HG02642 (cell line): ENCODE measurements around the gene SNRPD2.
"Not testable (repeated sequence)": the region's sequence is repeated elsewhere in the genome, so short reads cannot be mapped to it uniquely, and the experiment has no call there.

Experiments
- ATAC-seq: cut with Tn5 transposase; IDR thresholded peaks from one replicate; pipeline ENCODE4 v1.9.1; 2021; ENCODE audit warnings: mild to moderate bottlenecking; ENCODE audit not compliant: unreplicated experiment, poor library complexity

The SNRPD2 gene

DNA sequence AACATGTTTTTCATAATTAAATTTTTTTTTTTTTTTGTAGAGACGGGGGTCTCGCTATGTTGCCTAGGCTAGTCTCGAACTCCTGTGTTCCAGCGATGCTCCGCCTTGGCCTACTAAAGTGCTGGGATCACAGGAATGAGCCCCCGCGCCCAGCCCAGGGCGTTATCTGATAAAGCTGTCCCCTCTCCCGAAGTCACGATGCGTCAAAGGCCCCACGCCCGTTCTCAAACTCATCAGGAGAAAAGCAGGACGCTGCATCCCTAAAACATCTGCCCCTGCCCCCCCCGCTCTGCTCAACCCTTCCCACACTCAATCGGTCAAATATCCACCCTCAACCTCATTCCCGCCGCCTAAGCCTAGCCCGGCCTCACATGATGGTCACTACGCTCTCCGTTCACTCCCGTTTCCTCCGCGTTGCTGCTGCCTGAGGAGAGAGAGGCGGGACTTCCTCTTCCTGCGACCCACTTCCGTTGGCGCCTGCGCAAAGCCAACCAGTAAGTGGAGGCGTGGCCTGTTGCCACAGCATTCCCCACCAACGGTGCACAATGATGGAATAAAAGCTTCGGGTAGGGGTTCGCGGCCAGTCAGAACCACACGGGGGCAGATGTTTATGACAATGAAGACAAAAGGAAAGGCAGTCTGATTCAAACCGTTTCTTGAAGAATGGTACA lies at the start of gene SNRPD2:
TSS of gene SNRPD2 (minus strand) at position 438 of the 671 bp plus-strand sequence. CDS start at position 373, 65 bp downstream.
- ATAC-seq = peak; percentile 56

DNA sequence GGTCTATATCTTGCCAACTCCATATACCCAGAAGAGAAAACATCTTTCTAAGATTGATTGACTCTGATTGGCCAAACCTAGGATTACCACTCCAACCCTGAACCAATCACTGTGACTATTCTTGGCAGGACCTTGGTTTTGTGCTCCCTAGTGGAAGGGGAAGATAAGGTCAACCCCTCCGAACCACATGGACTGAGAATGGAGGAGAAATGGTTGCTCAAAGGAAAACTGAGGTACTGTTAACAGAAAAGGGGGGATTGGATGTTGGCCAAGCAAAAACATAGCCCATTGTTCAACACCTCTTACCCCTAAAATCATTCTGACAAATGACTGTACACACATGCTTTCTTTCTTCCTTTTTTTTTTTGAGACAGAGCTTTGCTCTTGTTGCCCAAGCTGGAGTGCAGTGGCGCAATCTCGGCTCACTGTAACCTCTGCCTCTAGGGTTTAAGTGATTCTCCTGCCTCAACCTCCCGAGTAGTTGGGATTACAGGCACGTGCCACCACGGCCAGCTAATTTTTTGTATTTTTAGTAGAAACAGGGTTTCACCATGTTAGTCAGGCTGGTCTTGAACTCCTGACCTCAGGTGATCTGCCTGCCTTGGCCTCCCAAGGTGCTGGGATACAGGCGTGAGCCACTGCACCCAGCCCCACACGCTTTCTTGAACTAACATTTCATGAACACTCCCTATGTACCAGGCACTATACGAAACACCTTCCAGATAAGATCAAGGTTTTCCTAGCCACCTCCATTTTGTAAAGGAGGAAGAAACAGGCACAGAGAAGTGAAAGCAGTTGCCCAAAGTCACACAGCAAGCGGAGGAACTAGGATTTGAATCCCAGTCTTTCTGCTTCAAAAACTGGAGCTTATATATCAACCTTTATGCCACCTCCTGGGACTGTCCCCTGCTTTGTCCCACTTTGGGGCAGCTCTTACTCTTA lies 48.0 kb upstream of the SNRPD2 start:
- no peak for ATAC-seq

DNA sequence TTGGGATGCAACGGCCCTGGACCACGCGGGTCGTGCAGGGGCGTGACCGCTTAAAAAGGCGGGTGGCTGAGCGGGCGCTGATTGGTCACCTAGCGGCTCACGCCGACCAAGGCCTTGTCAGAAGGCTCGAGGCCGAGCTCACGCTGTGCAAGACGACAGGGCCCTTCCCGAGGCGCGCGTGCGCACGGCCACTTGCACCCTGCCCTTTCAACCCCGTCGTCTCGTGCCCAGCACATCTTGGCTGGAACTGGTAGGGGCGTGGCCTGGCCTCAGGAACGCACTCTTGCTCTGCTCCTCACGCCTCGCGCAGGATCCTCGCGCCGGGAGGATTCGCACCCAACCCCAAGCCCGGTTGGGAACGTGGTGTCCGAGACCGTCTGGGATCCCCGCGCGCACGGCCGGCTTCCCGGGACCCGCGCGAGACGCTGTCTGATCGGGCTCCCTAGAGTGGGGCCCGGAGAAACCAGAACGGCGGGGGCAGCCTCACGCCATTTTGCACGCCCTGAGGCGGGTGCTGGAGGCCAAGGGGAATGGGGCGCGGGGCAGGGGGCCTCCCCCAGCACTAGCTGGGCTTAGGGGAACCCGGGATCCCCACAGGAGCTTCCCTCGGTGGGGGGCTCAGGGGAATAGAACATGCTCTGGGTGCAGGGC lies 41.5 kb upstream of the SNRPD2 start, which contains the start of gene MEIOSIN:
TSS of gene MEIOSIN (plus strand) at position 280 of the 651 bp plus-strand sequence. CDS start 1,938 bp downstream, outside the sequence.
- ATAC-seq = no peak

DNA sequence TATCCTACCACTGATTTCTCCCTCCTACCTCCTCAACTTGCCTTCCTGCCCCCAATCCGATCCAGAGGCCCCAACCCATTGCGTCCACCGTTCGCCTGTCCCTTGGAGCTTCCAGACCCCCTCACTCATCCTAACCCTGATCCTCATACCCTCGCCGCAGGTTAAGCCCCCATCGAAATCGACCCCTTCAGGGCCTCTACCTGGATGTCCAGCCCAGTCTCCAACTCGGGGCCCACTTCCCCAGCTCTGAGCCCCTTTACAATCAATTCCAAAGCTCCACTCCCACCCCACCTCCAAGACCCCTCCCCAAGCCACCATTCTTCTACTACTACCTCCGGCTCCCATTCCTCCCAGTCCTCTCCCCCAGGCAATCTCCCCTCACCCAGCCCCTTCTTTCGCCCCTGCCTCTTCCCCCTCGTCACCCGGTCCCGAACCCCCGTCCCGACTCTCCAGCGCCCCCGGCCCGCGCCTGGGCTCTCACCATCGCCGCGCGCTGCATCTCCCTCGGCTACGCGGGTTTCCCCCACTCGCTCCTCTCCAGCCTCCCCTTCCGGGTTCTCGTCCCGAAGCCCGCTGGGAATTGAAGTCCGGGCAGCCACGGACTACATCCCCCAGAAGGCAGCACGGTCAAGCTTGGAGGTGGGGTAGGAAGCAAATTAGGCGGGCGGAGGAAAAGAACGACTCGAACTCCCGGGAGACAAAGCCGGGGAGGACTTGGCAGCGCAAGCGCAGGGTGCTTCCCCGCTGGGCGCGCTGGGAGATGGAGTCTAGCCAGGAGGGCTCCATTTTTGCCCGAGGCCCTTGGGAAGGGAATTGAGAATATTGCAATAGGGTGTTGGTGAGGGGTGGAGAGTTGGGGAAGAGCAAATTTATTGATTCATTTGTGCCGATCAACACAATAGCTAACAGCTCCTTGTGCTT lies 38.9 kb upstream of the SNRPD2 start, which contains the start of gene FBXO46:
TSS of gene FBXO46 (minus strand) at position 529 of the 921 bp plus-strand sequence. CDS start 17,401 bp downstream, outside the sequence.
- ATAC-seq = peak; percentile 94

DNA sequence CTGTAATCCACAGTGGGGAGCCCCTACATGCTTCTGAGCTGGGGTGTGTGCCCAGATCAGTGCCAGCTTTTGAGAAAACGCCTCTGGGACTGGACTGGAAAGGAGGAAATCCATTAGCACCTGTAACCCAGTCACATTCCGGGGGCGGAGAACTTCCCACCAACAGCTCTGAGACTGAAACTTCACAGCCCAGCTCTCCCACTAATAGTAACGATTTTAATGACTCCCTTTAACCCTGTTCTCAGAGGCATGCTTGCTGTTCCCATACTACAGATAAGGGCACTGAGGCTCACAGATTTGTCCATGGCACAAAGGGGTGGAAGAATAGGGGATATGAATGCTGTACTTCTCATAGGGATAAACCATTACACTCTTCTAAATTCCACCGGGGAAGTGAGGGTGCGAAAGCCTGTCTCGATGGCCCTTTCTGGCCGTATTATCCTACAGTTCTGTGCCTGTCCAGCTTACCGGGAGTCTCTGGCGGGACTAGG lies 38.1 kb upstream of the SNRPD2 start:
- no peak for ATAC-seq

DNA sequence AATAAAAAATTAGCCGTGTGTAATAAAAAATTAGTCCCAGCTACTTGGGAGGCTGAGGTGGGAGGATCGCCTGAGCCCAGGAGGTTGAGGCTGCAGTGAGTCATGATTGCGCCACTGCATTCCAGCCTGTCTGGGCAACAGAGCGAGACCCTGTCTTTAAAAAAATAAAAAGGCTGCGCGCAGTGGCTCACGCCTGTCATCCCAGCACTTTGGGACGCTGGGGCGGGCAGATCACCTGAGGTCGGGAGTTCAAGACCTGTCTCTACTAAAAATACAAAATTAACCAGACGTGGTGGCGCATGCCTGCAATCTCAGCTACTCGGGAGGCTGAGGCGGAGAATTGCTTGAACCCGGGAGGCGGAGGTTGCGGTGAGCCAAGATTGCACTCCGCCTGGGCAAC lies 36.9 kb upstream of the SNRPD2 start:
- ATAC-seq = not testable (repeated sequence)

DNA sequence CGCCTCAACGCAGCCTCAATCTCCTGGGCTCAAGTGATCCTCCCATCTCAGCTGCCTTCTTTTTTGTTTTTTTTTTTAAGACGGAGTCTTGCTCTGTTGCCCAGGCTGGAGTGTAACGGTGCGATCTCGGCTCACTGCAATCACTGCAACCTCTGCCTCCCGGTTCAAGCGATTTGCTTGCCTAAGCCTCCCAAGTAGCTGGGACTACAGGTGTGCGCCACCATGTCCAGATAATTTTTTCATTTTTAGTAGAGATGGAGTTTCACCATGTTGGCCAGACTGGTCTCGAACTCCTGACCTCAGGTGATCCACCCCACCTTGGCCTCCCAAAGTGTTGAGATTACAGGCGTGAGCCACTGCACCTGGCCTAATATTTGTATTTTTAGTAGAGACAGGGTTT lies 28.3 kb upstream of the SNRPD2 start:
- not testable (repeated sequence) for ATAC-seq

DNA sequence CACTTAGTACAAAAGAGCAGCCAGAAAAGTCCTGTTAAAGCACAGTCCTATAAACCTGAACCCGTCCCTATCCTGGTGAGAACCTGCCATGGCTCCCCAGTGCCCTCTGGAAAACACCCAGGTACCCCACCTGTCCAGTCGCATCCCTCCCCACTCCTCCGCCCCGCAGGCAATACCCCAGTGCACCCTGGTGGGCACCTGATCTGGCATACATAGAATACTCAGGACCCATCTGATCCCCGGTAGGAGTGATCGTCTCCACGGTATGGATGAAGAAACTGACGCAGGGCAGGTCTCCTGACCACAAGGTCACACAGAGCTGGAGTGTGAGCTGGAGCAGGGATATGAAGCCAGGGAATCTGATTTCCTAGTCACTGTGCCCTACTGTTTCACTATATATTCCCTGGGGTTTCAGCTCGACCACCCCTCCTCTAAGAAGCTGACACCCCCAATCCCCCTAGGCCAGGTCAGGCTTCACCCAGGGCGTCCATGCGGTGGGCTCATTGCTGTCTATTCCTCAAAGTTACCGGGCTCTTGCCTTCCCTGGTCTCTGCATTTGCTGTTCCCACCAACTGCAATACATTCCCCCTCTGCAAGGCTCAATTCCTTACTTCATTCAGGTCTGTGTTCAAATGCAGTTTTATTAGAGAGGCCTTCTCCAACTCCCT lies 26.4 kb upstream of the SNRPD2 start:
- no peak for ATAC-seq

DNA sequence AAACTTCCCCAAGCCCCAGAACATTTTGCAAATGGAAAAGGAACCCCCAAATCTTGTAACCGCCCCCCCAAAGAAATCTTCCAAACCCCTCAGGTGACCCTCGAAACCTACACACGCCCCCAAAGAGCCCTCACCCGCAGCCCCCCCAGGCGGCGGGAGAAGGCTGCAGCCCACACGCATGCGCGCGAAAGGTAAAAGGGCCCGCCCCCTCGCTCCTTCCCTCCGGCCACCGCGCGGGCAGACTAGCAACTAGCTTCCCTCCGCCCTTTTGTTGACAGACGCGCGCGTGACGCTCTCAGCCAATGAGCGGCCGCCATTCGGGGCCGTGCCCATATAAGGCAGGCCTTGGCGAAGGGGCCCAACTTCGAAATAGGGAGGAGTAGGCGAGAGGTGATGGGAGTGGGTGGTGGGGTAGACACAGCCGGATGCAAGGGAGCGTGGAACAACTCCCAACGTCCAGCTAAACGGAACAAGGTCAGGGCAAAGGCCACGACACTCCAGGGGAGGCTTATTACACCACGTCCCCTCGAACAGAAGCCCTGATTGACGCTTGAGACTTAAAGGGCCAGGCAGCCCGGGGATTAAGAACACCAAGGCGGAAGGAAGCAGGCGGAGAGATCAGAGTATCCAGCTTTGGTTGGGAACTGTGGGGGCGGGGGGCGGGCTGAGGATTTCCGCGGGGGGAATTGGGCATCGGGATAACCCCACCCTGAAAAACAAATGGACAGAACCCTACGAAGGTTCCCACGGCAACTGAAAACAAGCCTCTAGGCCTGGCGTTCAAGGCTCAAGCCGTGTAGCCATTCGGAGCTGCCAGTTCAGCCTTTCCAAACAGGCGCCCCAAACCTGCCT lies 25.6 kb upstream of the SNRPD2 start:
- ATAC-seq = peak; percentile 94

DNA sequence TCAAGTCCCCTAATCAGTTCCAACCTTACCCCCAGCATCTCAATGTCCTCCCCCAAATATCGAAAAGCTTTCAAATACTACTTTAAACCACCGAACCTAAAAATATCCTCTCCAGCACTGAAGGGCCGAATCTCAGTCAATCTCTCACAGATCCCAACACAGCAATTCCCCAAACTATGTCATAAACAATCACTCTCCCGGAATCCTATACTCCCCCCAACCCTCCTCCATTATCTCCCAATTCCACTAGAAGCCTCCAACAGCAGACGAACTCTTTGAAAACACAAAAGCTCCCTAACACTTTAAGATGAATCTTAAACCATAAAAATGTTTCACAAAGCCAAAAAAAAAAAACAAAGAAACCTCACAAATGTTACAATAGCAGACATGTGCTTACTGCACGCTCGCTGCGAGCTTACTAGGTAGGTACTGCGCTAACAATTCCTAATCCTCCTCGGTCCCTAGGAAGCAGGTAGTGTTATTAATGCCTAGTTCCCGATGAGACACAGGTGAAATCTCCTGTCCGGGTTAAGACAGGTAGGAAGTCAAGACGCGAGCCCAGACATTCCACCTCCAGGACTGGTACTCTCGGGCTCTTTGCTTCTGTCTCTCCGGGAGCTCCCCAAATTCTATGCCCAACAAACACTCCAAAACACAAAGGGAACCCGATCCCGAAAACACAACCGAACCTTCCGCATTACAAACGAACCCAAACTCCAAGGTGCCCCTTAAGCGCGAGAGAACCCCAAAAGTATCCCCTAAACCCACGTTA lies 24.8 kb upstream of the SNRPD2 start:
- no peak for ATAC-seq

DNA sequence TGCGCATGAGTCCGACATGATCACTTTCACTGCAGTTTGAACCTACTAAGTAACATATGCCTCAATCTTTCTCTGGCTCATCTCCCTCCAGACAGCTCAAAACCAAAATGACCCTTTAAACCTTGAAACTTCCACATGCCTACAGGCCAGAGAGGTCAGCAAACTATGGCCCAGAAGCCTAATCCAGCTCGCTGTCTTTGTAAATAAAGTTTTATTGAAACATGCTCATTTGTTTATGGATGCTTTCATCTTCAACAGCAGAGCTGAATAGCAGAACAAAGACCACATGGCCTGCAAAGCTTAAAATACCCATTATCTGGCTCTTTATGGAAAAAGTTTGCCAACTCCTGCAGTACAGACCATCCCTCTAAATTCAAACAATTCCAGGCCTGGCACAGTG lies 23.4 kb upstream of the SNRPD2 start:
- ATAC-seq = no peak

DNA sequence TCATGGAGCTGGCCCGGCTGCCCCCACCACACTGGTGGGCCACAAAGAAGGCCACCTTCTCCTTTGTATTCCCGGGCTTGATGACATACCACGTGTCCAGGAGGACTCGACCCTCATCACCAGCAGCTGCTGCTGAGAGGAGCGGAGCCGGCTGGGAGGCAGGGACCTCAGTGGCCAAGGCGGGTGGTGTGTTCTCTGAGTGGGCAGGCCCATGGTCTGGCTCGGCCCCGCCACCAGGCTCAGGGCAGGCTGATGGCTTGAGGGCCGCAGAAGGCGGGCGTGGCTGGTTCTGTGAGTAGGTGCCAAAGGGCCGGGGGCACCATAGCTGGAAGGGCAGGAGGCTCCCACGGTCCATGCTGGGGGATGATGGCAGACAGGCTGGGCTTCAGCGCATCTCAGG lies 21.4 kb upstream of the SNRPD2 start:
- ATAC-seq = no peak

DNA sequence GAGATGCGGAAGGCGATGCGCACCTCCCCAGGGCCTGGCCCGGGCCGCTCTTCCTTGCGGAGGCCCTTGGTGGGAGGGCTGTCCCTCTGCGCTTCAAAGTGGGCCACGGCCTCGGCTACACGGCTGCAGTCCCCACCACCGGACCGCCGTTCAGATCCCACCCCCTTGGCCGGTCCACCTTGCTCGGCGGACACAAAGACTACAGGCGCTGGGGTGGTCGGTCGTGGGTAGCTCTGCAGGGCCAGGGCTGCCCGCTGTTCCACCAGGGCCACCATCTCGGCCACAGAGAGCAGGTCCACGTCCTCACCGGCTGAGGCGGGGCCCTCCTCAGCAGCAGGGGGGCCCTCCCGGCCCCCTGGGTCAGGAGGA lies 20.9 kb upstream of the SNRPD2 start:
- ATAC-seq = no peak

DNA sequence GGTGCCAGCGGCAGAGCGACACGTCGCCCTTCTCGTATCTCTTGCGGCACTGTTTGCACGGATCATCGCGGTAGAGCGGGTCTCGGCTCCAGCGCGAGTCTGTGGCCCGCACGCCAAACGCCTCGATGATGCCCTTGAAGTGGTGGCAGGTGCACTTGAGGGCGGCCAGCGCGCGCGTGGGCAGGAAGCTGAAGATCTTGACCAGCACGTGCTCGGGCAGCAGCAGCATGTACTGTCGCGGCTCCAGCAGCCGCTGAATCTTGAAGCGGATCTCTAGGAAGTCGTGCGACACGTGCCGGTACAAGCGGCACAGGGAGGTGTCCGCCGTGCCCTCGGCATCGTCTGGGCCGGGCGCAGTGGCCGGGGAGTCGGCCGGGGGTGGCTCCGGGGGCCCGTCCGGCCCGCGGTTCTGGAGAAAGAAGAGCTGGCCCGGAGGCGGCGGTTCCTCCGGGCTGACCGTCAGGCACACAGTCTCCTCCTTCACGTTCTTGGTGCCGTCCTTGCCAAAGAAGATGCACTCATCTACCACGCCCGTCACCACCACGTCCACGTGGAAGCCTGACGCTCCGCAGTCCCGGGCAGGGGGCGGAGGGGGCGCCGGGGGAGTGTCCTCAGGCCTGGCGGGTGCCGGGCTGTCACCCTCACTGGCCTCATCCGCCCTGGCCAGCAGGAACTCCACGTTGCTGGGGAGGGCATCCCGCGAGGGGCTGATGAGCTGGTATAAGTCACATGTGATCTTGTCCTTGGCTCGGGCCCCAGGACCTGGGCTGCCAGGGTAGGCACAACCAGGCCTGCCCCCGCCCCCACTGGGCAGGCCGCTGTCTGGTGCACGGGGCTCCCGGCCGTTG lies 20.3 kb upstream of the SNRPD2 start:
- no peak for ATAC-seq

DNA sequence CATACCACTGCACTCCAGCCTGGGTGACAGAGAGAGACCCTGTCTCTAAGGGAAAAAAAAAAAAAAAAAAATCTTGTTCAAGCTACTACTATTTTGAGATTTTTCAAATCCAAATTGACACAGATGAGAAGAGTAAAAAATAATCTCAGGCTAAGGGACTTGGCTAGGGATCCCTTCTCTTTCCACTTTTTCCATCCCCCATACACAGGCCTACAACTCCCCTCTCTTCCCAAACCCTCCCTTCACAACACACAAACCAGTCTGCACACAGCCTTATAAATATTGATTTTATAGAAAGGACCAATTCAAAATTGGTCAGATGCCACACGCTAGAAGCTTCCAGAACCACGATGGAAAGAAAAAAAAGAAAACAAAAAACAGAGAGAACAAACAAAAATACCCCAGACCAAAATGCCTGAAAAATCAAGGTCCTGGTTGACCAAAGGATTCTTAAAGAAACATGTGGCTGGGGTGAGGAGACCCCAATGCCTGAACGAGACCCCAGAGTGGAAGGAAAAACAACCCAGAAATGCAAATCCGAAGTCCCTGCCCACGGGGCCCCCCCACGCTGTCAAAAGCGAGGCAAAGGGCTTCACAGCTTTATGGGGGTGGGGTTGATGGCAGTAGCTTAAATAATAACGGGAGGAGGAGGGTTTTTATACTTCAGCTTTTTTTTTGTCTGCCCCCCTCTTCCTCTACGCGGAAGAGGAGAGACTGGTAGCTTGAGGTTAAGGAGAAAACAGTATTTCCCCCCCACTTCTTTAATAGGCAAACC lies 18.8 kb upstream of the SNRPD2 start:
- ATAC-seq = no peak
